A549 (cell line): ENCODE measurements around the gene CD37. TPM values are rescaled to one million over a fixed set of nuclear protein-coding genes. Genes with fewer than 3 reads are reported as not detected.

ENCODE experiments used
- ATAC-seq, 2 experiments: fragments of 200-7000 bp in 1 of 2; fragments of >200 bp in 1 of 2; cut with Nextera tagmentation in 1 of 2; cut with Tn5 transposase in 1 of 2; 3 replicates each; pipeline versions ENCODE4 v1.8.0 to v1.9.1; 2018 to 2020; ENCODE audit warnings: mild to moderate bottlenecking in 1 of 2, moderate library complexity in 1 of 2
- CTCF ChIA-PET: fragments of 300-600 bp; sonication (Branson Sonifier 250); formaldehyde crosslinking; extraction: SDS; loops from one replicate; lab custom pipeline; 2021; ENCODE audit warnings: antibody characterized with exemption, inconsistent platforms; lab: Yijun Ruan, JAX
- POLR2A ChIA-PET: fragments of 350-600 bp; formaldehyde crosslinking; extraction: SDS; loops from one replicate; lab custom pipeline; 2021; ENCODE audit warnings: antibody characterized with exemption, inconsistent platforms; lab: Yijun Ruan, JAX
- DNase-seq, 2 experiments: peaks; one replicate each; pipeline versions ENCODE4 v3.0.0 to v3.0.0-alpha.2; 2011 to 2016; ENCODE audit warnings: low read depth in 1 of 2, low spot score in 1 of 2
- FAIRE-seq: peaks from 2 replicates; lab custom pipeline; 2011; peaks lifted over from hg19 to GRCh38; lab: Jason Lieb, UNC
- H3K27ac ChIP-seq, 2 experiments: fragments of >200 bp; sonication (Bioruptor Twin); formaldehyde crosslinking; 3 replicates each; pipeline ENCODE4 v1.5.1; 2016 to 2017
- H3K4me1 ChIP-seq: fragments of >200 bp; sonication (Bioruptor Twin); formaldehyde crosslinking; 3 replicates; pipeline ENCODE4 v1.6.1; 2016
- H3K4me2 ChIP-seq: fragments of >200 bp; sonication (Bioruptor Twin); formaldehyde crosslinking; 3 replicates; pipeline ENCODE4 v1.6.1; 2016
- H3K4me3 ChIP-seq: fragments of >200 bp; sonication (Bioruptor Twin); formaldehyde crosslinking; 3 replicates; pipeline ENCODE4 v1.5.1; 2016
- H3K9me3 ChIP-seq: fragments of >200 bp; sonication (Bioruptor Twin); formaldehyde crosslinking; 3 replicates; pipeline ENCODE4 v1.6.1; 2016
- CBX8 ChIP-seq: fragments of 200-600 bp; sonication (generic); IDR thresholded peaks from 2 replicates; pipeline ENCODE4 v1.6.1; 2016
- CEBPB ChIP-seq, 2 experiments: fragments of >200 bp in 1 of 2; sonication (Bioruptor Twin) in 1 of 2; formaldehyde crosslinking in 1 of 2; IDR thresholded peaks; 2 replicates each; pipeline ENCODE4 v1.6.1; 2012 to 2016
- CHD4 ChIP-seq: fragments of 200-600 bp; sonication (generic); IDR thresholded peaks from 2 replicates; pipeline ENCODE4 v1.6.1; 2016; ENCODE audit warnings: antibody characterized with exemption, mild to moderate bottlenecking, borderline replicate concordance
- E2F6 ChIP-seq: IDR thresholded peaks from 2 replicates; pipeline ENCODE4 v1.6.1; 2012; ENCODE audit warnings: low read depth, borderline replicate concordance
- EP300 ChIP-seq, 2 experiments: fragments of >200 bp; sonication (Bioruptor Twin); formaldehyde crosslinking; IDR thresholded peaks; 2 replicates in 1 of 2; 3 replicates in 1 of 2; pipeline ENCODE4 v1.6.1; 2016 to 2017
- ESRRA ChIP-seq: fragments of 150-350 bp; IDR thresholded peaks from 2 replicates; pipeline ENCODE4 v1.6.1; 2014; ENCODE audit warnings: mild to moderate bottlenecking, low read length, borderline replicate concordance
- FOSL2 ChIP-seq, 2 experiments: fragments of 450-650 bp in 1 of 2; fragments of >200 bp in 1 of 2; sonication (Bioruptor Twin) in 1 of 2; formaldehyde crosslinking; IDR thresholded peaks; 2 replicates each; pipeline versions ENCODE4 v1.5.0 to v1.6.1; 2016 to 2020; ENCODE audit warnings: mild to moderate bottlenecking in 1 of 2, moderate library complexity in 1 of 2
- GATA3 ChIP-seq: IDR thresholded peaks from 2 replicates; pipeline ENCODE4 v1.6.1; 2012; ENCODE audit warnings: borderline replicate concordance
- HOXB13 ChIP-seq: fragments of 250-450 bp; sonication (Bioruptor Pico); IDR thresholded peaks from 2 replicates; pipeline ENCODE4 v1.5.0; 2020; ENCODE audit warnings: low read depth, mild to moderate bottlenecking, moderate library complexity
- MAFK ChIP-seq: fragments of 450-650 bp; IDR thresholded peaks from 2 replicates; pipeline ENCODE4 v1.6.1; 2014; ENCODE audit not compliant: partially characterized antibody
- NFE2L2 ChIP-seq: fragments of 150-350 bp; conservative IDR thresholded peaks from 2 replicates; pipeline ENCODE4 v1.6.1; 2014; ENCODE audit warnings: low read length
- NPAS2 ChIP-seq: fragments of 250-450 bp; sonication (Bioruptor Pico); IDR thresholded peaks from 2 replicates; pipeline ENCODE4 v1.8.0; 2022; ENCODE audit warnings: mild to moderate bottlenecking, moderate library complexity, borderline replicate concordance
- NR3C1 ChIP-seq: fragments of >200 bp; sonication (Bioruptor Twin); formaldehyde crosslinking; IDR thresholded peaks from 3 replicates; pipeline ENCODE4 v1.6.1; 2017
- POLR2A ChIP-seq: IDR thresholded peaks from 2 replicates; pipeline ENCODE4 v1.6.1; 2012; ENCODE audit warnings: mild to moderate bottlenecking, low read length
- RAD21 ChIP-seq, 2 experiments: fragments of >200 bp in 1 of 2; sonication (Bioruptor Twin) in 1 of 2; formaldehyde crosslinking in 1 of 2; IDR thresholded peaks in 1 of 2; conservative IDR thresholded peaks in 1 of 2; 2 replicates in 1 of 2; 3 replicates in 1 of 2; pipeline ENCODE4 v1.6.1; 2012 to 2018; ENCODE audit warnings: inconsistent platforms in 1 of 2
- USF2 ChIP-seq: fragments of 450-650 bp; IDR thresholded peaks from 2 replicates; pipeline ENCODE4 v1.6.1; 2014; ENCODE audit warnings: antibody characterized with exemption
- ZC3H11A ChIP-seq: fragments of 450-650 bp; IDR thresholded peaks from 2 replicates; pipeline ENCODE4 v1.6.1; 2014; ENCODE audit warnings: antibody characterized with exemption, mild to moderate bottlenecking
- ZFP36 ChIP-seq: fragments of 450-650 bp; IDR thresholded peaks from 2 replicates; pipeline ENCODE4 v1.6.1; 2014; ENCODE audit warnings: borderline replicate concordance; ENCODE audit not compliant: partially characterized antibody
- ZSCAN20 ChIP-seq: fragments of 250-450 bp; sonication (Bioruptor Pico); IDR thresholded peaks from 2 replicates; pipeline ENCODE4 v1.8.0; 2022; ENCODE audit warnings: mild to moderate bottlenecking, moderate library complexity
- WGBS: methylation state at CpG from one replicate; pipeline ENCODE4 v1.1.6; 2017; ENCODE audit errors: missing lambda C conversion rate; 5-methylcytosine and 5-hydroxymethylcytosine counted together
- polyA plus RNA-seq, 4 experiments: library from polyadenylated mRNA; depleted of rRNA in 3 of 4; stranded (reverse); fragments of >200 nt; fragmentation: RNase III in 1 of 4; extraction: RNeasy Plus Mini Kit Qiagen cat#74134 plus additional on column Dnase treatment in 1 of 4; gene quantifications; 2 replicates in 3 of 4; 3 replicates in 1 of 4; pipeline ENCODE4 v1.2.3, GENCODE V29; 2011 to 2017
- TF ChIP-seq, protein P1 (sequence below): fragments of >200 bp; sonication (Bioruptor Twin); formaldehyde crosslinking; IDR thresholded peaks from 3 replicates; pipeline ENCODE4 v1.5.1; 2016
- TF ChIP-seq, protein P2 (sequence below): fragments of 250-450 bp; sonication (Bioruptor Pico); IDR thresholded peaks from 2 replicates; pipeline ENCODE4 v1.5.0; 2021; ENCODE audit warnings: mild to moderate bottlenecking, moderate library complexity, borderline replicate concordance

The CD37 gene
- polyA plus RNA-seq, 2 of the 4 experiments (the other 2 are of a cell fraction): 0.13 TPM; not detected in 1

GRCh38 chr19:49356382-49356781 lies 21.2 kb downstream of the CD37 start:
- WGBS: 86% methylated on average over 7 of the region's 7 CpGs
- CTCF ChIA-PET: no interaction called here
- ATAC-seq (no peak), FAIRE-seq (no peak), DNase-seq (no peak)
- Histone ChIP-seq H3K27ac (no peak overlapping the region), H3K4me3 (no peak overlapping the region), H3K4me1 (peaks cover 13% of the 10 kb centered on the region; the same call in 2 of the 3 replicates), H3K9me3 (no peaks in the 10 kb centered on the region), H3K4me2 (no peak overlapping the region)
- POLR2A ChIA-PET: no interaction called here
- TF ChIP-seq NPAS2 (CRISPR knock-in tag) (no peak), EP300 (IDR thresholded peaks at IDR 0.05) (no peak), CBX8 (no peak), MAFK (no peak), FOSL2 (IDR thresholded peaks at IDR 0.05) (no peak), FOSL2 (CRISPR knock-in tag; IDR thresholded peaks at IDR 0.05) (no peak), HOXB13 (CRISPR knock-in tag) (no peak)

DNA sequence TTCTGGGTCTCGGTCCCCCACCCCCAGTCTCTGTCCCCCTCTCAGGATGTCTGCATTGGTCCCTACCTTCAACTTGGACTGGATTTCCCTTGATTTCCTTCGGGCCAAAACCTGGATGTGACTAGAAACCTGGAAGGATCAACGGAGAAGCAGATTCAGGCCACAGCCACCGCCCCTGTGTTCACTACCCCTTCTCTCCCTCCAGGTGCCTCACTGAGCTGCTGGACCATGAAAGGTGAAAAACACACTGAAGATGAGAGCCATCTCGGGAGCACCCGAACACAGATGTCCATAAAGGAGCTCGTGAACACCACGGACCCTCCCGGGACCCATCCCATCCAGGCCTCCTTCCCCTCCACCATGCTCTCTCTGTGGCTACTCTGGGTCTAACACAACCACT lies 22.0 kb downstream of the CD37 start:
- CTCF ChIA-PET: interaction anchor here (1.0 kb wide), 1 partner anchor 56 kb away, joined by 3 read pairs; no protein-coding TSS in a partner anchor
- WGBS: 89% methylated on average over 9 of the region's 9 CpGs
- no peak overlapping the region for H3K4me3 ChIP-seq
- ATAC-seq: no peak
- H3K4me1 ChIP-seq: peaks cover 13% of the 10 kb centered on the region; the same call in 2 of the 3 replicates
- TF ChIP-seq ZC3H11A (no peak), ZSCAN20 (CRISPR knock-in tag) (no peak), RAD21 (conservative IDR thresholded peaks at IDR 0.05 in 1 of 2, IDR thresholded peaks at IDR 0.05 in 1 of 2) (no peak), POLR2A (no peak), GATA3 (no peak), E2F6 (no peak), NFE2L2 (no peak), ESRRA (no peak), CEBPB (IDR thresholded peaks at IDR 0.05) (no peak), ZFP36 (no peak), CHD4 (no peak), CBX8 (no peak), USF2 (no peak), NR3C1 (no peak)
- TF ChIP-seq, protein P1, sequence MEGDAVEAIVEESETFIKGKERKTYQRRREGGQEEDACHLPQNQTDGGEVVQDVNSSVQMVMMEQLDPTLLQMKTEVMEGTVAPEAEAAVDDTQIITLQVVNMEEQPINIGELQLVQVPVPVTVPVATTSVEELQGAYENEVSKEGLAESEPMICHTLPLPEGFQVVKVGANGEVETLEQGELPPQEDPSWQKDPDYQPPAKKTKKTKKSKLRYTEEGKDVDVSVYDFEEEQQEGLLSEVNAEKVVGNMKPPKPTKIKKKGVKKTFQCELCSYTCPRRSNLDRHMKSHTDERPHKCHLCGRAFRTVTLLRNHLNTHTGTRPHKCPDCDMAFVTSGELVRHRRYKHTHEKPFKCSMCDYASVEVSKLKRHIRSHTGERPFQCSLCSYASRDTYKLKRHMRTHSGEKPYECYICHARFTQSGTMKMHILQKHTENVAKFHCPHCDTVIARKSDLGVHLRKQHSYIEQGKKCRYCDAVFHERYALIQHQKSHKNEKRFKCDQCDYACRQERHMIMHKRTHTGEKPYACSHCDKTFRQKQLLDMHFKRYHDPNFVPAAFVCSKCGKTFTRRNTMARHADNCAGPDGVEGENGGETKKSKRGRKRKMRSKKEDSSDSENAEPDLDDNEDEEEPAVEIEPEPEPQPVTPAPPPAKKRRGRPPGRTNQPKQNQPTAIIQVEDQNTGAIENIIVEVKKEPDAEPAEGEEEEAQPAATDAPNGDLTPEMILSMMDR: no peak
- TF ChIP-seq, protein P2, sequence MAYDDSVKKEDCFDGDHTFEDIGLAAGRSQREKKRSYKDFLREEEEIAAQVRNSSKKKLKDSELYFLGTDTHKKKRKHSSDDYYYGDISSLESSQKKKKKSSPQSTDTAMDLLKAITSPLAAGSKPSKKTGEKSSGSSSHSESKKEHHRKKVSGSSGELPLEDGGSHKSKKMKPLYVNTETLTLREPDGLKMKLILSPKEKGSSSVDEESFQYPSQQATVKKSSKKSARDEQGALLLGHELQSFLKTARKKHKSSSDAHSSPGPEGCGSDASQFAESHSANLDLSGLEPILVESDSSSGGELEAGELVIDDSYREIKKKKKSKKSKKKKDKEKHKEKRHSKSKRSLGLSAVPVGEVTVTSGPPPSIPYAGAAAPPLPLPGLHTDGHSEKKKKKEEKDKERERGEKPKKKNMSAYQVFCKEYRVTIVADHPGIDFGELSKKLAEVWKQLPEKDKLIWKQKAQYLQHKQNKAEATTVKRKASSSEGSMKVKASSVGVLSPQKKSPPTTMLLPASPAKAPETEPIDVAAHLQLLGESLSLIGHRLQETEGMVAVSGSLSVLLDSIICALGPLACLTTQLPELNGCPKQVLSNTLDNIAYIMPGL: no peak
- TF ChIP-seq, all 56 proteins: peak for 0
- DNase-seq (no peak), FAIRE-seq (no peak)
- no peak overlapping the region for H3K27ac ChIP-seq
- POLR2A ChIA-PET: no interaction called here
- H3K4me2 ChIP-seq: no peak overlapping the region
- H3K9me3 ChIP-seq: no peaks in the 10 kb centered on the region
